Measurements from ENCODE around the gene PLEK2.

The PLEK2 gene

DNA sequence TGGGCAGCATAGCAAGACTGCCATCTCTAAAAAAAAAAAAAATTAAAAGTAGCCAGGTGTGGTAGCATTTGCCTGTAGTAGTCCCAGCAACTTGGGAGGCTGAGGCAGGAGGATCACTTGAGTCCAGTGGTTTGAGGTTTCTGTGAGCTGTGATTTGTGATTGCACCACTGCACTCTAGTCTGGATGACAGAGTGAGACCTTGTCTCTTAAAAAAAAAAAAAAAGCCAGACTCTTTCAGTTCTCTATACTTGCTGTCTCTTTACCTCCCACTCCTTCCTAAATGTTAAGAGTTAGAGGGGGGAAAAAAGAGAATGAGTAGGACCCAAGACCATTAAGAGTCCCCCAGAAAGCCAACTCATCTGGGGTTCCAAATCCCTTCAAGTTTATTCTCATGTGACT is 34.0 kb downstream of the PLEK2 start:
- Histone ChIP-seq H3K27ac (ENCODE audit: low read depth, low read length) (no peak overlapping the region), H3K36me3 (ENCODE audit: control insufficient read depth, low read length) (peaks cover 98% of the 10 kb centered on the region), H3K79me2 (ENCODE audit: control insufficient read depth, low read length) (peaks cover 25% of the 10 kb centered on the region), H3K4me3 (ENCODE audit: low read length) (no peak overlapping the region), H3K9me3 (ENCODE audit: control insufficient read depth, insufficient read depth, low read length) (no peaks in the 10 kb centered on the region), H4K20me1 (ENCODE audit: control insufficient read depth, insufficient read depth, low read depth, low read length) (peaks cover 4% of the 10 kb centered on the region; the same call in 1 of the 2 replicates), H3K9me2 (replicated peaks; ENCODE audit: control insufficient read depth, low read length) (no peaks in the 10 kb centered on the region), H3K4me2 (ENCODE audit: low read length) (no peak overlapping the region), H3F3A (ENCODE audit: control insufficient read depth, insufficient read depth) (no peaks in the 10 kb centered on the region; the same call in 1 of the 2 replicates), H3K27me3 (ENCODE audit: control insufficient read depth, low read length) (no peaks in the 10 kb centered on the region), H3K4me1 (ENCODE audit: control insufficient read depth, low read length) (no peaks in the 10 kb centered on the region)
- TF ChIP-seq, protein P1, sequence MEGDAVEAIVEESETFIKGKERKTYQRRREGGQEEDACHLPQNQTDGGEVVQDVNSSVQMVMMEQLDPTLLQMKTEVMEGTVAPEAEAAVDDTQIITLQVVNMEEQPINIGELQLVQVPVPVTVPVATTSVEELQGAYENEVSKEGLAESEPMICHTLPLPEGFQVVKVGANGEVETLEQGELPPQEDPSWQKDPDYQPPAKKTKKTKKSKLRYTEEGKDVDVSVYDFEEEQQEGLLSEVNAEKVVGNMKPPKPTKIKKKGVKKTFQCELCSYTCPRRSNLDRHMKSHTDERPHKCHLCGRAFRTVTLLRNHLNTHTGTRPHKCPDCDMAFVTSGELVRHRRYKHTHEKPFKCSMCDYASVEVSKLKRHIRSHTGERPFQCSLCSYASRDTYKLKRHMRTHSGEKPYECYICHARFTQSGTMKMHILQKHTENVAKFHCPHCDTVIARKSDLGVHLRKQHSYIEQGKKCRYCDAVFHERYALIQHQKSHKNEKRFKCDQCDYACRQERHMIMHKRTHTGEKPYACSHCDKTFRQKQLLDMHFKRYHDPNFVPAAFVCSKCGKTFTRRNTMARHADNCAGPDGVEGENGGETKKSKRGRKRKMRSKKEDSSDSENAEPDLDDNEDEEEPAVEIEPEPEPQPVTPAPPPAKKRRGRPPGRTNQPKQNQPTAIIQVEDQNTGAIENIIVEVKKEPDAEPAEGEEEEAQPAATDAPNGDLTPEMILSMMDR (IDR thresholded peaks at IDR 0.05; ENCODE audit: low read depth, low read length, poor library complexity, severe bottlenecking), result no peak
- TF ChIP-seq EZH2phosphoT487 (IDR thresholded peaks at IDR 0.05; ENCODE audit: borderline replicate concordance, low read length), result no peak

DNA sequence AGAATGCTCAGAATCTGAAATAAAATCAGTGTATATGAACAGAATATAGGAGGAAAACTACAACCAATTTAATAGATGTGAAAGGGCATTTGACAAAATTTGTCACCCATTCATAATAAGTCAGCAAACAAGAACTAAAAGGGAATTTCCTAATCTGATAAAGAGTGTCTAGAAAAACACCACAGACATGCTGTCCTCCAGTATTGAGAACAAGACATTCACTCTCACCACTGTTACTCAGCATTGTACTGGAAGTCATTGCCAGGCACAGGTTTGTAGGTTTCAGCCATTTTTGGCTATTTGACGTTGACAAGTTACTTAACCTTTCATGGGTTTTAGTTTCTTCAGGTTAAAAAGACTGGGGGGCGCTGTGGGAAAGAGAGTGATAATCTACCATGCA is 38.6 kb downstream of the PLEK2 start:
- H3K9me3 ChIP-seq (ENCODE audit: control insufficient read depth, insufficient read depth, low read length), result no peaks in the 10 kb centered on the region
- no peaks in the 10 kb centered on the region for H3K9me2 ChIP-seq (replicated peaks; ENCODE audit: control insufficient read depth, low read length)
- no peak overlapping the region for H3K4me2 ChIP-seq (ENCODE audit: low read length)
- no peaks in the 10 kb centered on the region for H3K4me1 ChIP-seq (ENCODE audit: control insufficient read depth, low read length)
- H3K27ac ChIP-seq (ENCODE audit: low read depth, low read length), result no peak overlapping the region
- peaks cover 95% of the 10 kb centered on the region for H3K36me3 ChIP-seq (ENCODE audit: control insufficient read depth, low read length)
- H3K4me3 ChIP-seq (ENCODE audit: low read length), result no peak overlapping the region
- peaks cover 60% of the 10 kb centered on the region for H3K79me2 ChIP-seq (ENCODE audit: control insufficient read depth, low read length)
- TF ChIP-seq, protein P1 (IDR thresholded peaks at IDR 0.05; ENCODE audit: low read depth, low read length, poor library complexity, severe bottlenecking), result no peak
- TF ChIP-seq EZH2phosphoT487 (IDR thresholded peaks at IDR 0.05; ENCODE audit: borderline replicate concordance, low read length), result no peak
- H4K20me1 ChIP-seq (ENCODE audit: control insufficient read depth, insufficient read depth, low read depth, low read length), result peaks cover 4% of the 10 kb centered on the region; the same call in 1 of the 2 replicates
- H3K27me3 ChIP-seq (ENCODE audit: control insufficient read depth, low read length), result no peaks in the 10 kb centered on the region
- H3F3A ChIP-seq (ENCODE audit: control insufficient read depth, insufficient read depth), result peaks cover 10% of the 10 kb centered on the region; the same call in 1 of the 2 replicates

DNA sequence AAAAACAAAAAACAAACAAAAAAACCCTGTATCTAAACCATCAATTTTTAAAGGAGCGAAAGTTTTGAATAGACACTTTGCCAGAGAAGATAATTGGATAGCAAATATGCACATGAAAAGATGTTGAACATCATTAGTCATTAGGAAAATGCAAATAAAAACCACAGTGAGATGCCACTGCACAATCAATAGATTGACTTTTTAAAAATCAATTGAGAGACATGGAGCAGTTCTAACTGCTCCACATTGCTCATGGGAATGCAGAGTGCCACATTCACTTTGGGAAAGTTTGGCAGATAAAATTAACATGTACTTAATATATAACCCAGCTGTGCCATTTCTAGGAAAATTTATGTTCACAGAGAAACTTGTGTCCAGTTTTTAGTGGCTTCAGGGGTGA is 39.1 kb downstream of the PLEK2 start:
- no peaks in the 10 kb centered on the region for H3K4me1 ChIP-seq (ENCODE audit: control insufficient read depth, low read length)
- H3K79me2 ChIP-seq (ENCODE audit: control insufficient read depth, low read length), result peaks cover 64% of the 10 kb centered on the region
- no peak overlapping the region for H3K4me2 ChIP-seq (ENCODE audit: low read length)
- no peak overlapping the region for H3K27ac ChIP-seq (ENCODE audit: low read depth, low read length)
- no peaks in the 10 kb centered on the region for H3K9me2 ChIP-seq (replicated peaks; ENCODE audit: control insufficient read depth, low read length)
- no peaks in the 10 kb centered on the region for H3K27me3 ChIP-seq (ENCODE audit: control insufficient read depth, low read length)
- H3K36me3 ChIP-seq (ENCODE audit: control insufficient read depth, low read length), result peaks cover 94% of the 10 kb centered on the region
- TF ChIP-seq EZH2phosphoT487 (IDR thresholded peaks at IDR 0.05; ENCODE audit: borderline replicate concordance, low read length), result no peak
- no peaks in the 10 kb centered on the region for H3K9me3 ChIP-seq (ENCODE audit: control insufficient read depth, insufficient read depth, low read length)
- H3K4me3 ChIP-seq (ENCODE audit: low read length), result no peak overlapping the region
- H3F3A ChIP-seq (ENCODE audit: control insufficient read depth, insufficient read depth), result peaks cover 10% of the 10 kb centered on the region; the same call in 1 of the 2 replicates
- peaks cover 4% of the 10 kb centered on the region; the same call in 1 of the 2 replicates for H4K20me1 ChIP-seq (ENCODE audit: control insufficient read depth, insufficient read depth, low read depth, low read length)

- Histone ChIP-seq H3K4me2 (ENCODE audit: low read length) (no peak overlapping the region), H3K36me3 (ENCODE audit: control insufficient read depth, low read length) (peaks cover 94% of the 10 kb centered on the region)
Measured at GRCh38 chr14:67371247-67372148, 40.5 kb downstream of the PLEK2 start.

More at GRCh38 chr14:67371247-67372148, 40.5 kb downstream of the PLEK2 start:
- Histone ChIP-seq H3K9me3 (ENCODE audit: control insufficient read depth, insufficient read depth, low read length) (no peaks in the 10 kb centered on the region), H3F3A (ENCODE audit: control insufficient read depth, insufficient read depth) (peaks cover 10% of the 10 kb centered on the region; the same call in 1 of the 2 replicates), H3K4me1 (ENCODE audit: control insufficient read depth, low read length) (no peaks in the 10 kb centered on the region), H4K20me1 (ENCODE audit: control insufficient read depth, insufficient read depth, low read depth, low read length) (peaks cover under 1% of the 10 kb centered on the region; the same call in 1 of the 2 replicates), H3K27ac (ENCODE audit: low read depth, low read length) (no peak overlapping the region), H3K79me2 (ENCODE audit: control insufficient read depth, low read length) (peaks cover 73% of the 10 kb centered on the region), H3K27me3 (ENCODE audit: control insufficient read depth, low read length) (no peaks in the 10 kb centered on the region), H3K9me2 (replicated peaks; ENCODE audit: control insufficient read depth, low read length) (no peaks in the 10 kb centered on the region), H3K4me3 (ENCODE audit: low read length) (no peak overlapping the region)
- no peak for TF ChIP-seq EZH2phosphoT487 (IDR thresholded peaks at IDR 0.05; ENCODE audit: borderline replicate concordance, low read length)
- TF ChIP-seq, protein P1 (IDR thresholded peaks at IDR 0.05; ENCODE audit: low read depth, low read length, poor library complexity, severe bottlenecking), result no peak

All from DOHH2 (cell line).